A549 (cell line): ENCODE data around the gene HECTD2. TPM values are rescaled to one million over a fixed set of nuclear protein-coding genes. Genes with fewer than 3 reads are reported as not detected.

Experiments
- ATAC-seq, 2 experiments: fragments of 200-7000 bp in 1 of 2; fragments of >200 bp in 1 of 2; cut with Nextera tagmentation in 1 of 2; cut with Tn5 transposase in 1 of 2; 3 replicates each; pipeline versions ENCODE4 v1.8.0 to v1.9.1; 2018 to 2020; ENCODE audit warnings: mild to moderate bottlenecking in 1 of 2, moderate library complexity in 1 of 2
- CTCF ChIA-PET: fragments of 300-600 bp; sonication (Branson Sonifier 250); formaldehyde crosslinking; extraction: SDS; loops from one replicate; lab custom pipeline; 2021; ENCODE audit warnings: antibody characterized with exemption, inconsistent platforms; lab: Yijun Ruan, JAX
- POLR2A ChIA-PET: fragments of 350-600 bp; formaldehyde crosslinking; extraction: SDS; loops from one replicate; lab custom pipeline; 2021; ENCODE audit warnings: antibody characterized with exemption, inconsistent platforms; lab: Yijun Ruan, JAX
- DNase-seq, 2 experiments: peaks; one replicate each; pipeline versions ENCODE4 v3.0.0 to v3.0.0-alpha.2; 2011 to 2016; ENCODE audit warnings: low read depth in 1 of 2, low spot score in 1 of 2
- FAIRE-seq: peaks from 2 replicates; lab custom pipeline; 2011; peaks lifted over from hg19 to GRCh38; lab: Jason Lieb, UNC
- H3K27ac ChIP-seq, 2 experiments: fragments of >200 bp; sonication (Bioruptor Twin); formaldehyde crosslinking; 3 replicates each; pipeline ENCODE4 v1.5.1; 2016 to 2017
- H3K4me1 ChIP-seq: fragments of >200 bp; sonication (Bioruptor Twin); formaldehyde crosslinking; 3 replicates; pipeline ENCODE4 v1.6.1; 2016
- H3K4me2 ChIP-seq: fragments of >200 bp; sonication (Bioruptor Twin); formaldehyde crosslinking; 3 replicates; pipeline ENCODE4 v1.6.1; 2016
- H3K4me3 ChIP-seq: fragments of >200 bp; sonication (Bioruptor Twin); formaldehyde crosslinking; 3 replicates; pipeline ENCODE4 v1.5.1; 2016
- H3K9me3 ChIP-seq: fragments of >200 bp; sonication (Bioruptor Twin); formaldehyde crosslinking; 3 replicates; pipeline ENCODE4 v1.6.1; 2016
- ATOH8 ChIP-seq: fragments of 250-450 bp; sonication (Bioruptor Pico); IDR thresholded peaks from 2 replicates; pipeline ENCODE4 v1.5.0; 2020; ENCODE audit warnings: low read depth, mild to moderate bottlenecking, moderate library complexity
- CBX2 ChIP-seq: fragments of 200-600 bp; sonication (generic); IDR thresholded peaks from 2 replicates; pipeline ENCODE4 v1.6.1; 2016; ENCODE audit warnings: low read depth, mild to moderate bottlenecking, borderline replicate concordance
- CHD2 ChIP-seq: fragments of 150-350 bp; IDR thresholded peaks from 2 replicates; pipeline ENCODE4 v1.6.1; 2014; ENCODE audit warnings: low read length; ENCODE audit not compliant: partially characterized antibody
- EHF ChIP-seq: fragments of 250-450 bp; sonication (Bioruptor Pico); IDR thresholded peaks from 2 replicates; pipeline ENCODE4 v1.5.0; 2020; ENCODE audit warnings: mild to moderate bottlenecking
- EHMT2 ChIP-seq: fragments of 200-600 bp; sonication (generic); IDR thresholded peaks from 2 replicates; pipeline ENCODE4 v1.6.1; 2016; ENCODE audit warnings: antibody characterized with exemption, low read depth, mild to moderate bottlenecking, moderate library complexity
- GATA3 ChIP-seq: IDR thresholded peaks from 2 replicates; pipeline ENCODE4 v1.6.1; 2012; ENCODE audit warnings: borderline replicate concordance
- HOXA7 ChIP-seq: fragments of 250-450 bp; sonication (Bioruptor Pico); IDR thresholded peaks from 2 replicates; pipeline ENCODE4 v1.5.0; 2020; ENCODE audit warnings: mild to moderate bottlenecking, moderate library complexity
- KDM1A ChIP-seq: fragments of 200-600 bp; sonication (generic); IDR thresholded peaks from 2 replicates; pipeline ENCODE4 v1.6.1; 2016; ENCODE audit warnings: low read depth, mild to moderate bottlenecking
- KDM5A ChIP-seq: fragments of 200-600 bp; sonication (generic); IDR thresholded peaks from 2 replicates; pipeline ENCODE4 v1.6.1; 2016; ENCODE audit warnings: antibody characterized with exemption, mild to moderate bottlenecking
- MAZ ChIP-seq: fragments of 150-350 bp; IDR thresholded peaks from 2 replicates; pipeline ENCODE4 v1.6.1; 2014; ENCODE audit warnings: antibody characterized with exemption, low read depth, low read length, borderline replicate concordance
- MYC ChIP-seq: IDR thresholded peaks from 2 replicates; pipeline ENCODE4 v1.6.1; 2012; ENCODE audit warnings: mild to moderate bottlenecking, inconsistent platforms, low read length, improper control_type of control experiment, borderline replicate concordance
- NR3C1 ChIP-seq: fragments of >200 bp; sonication (Bioruptor Twin); formaldehyde crosslinking; IDR thresholded peaks from 3 replicates; pipeline ENCODE4 v1.6.1; 2017
- PBX3 ChIP-seq: IDR thresholded peaks from 2 replicates; pipeline ENCODE4 v1.6.1; 2012
- RAD21 ChIP-seq, 2 experiments: fragments of >200 bp in 1 of 2; sonication (Bioruptor Twin) in 1 of 2; formaldehyde crosslinking in 1 of 2; IDR thresholded peaks in 1 of 2; conservative IDR thresholded peaks in 1 of 2; 2 replicates in 1 of 2; 3 replicates in 1 of 2; pipeline ENCODE4 v1.6.1; 2012 to 2018; ENCODE audit warnings: inconsistent platforms in 1 of 2
- RARB ChIP-seq: fragments of 250-450 bp; sonication (Bioruptor Pico); IDR thresholded peaks from 2 replicates; pipeline ENCODE4 v1.8.0; 2021; ENCODE audit warnings: mild to moderate bottlenecking, moderate library complexity
- SMC3 ChIP-seq: fragments of >200 bp; sonication (Bioruptor Twin); formaldehyde crosslinking; IDR thresholded peaks from 3 replicates; pipeline ENCODE4 v1.6.1; 2018; ENCODE audit warnings: inconsistent platforms
- USF2 ChIP-seq: fragments of 450-650 bp; IDR thresholded peaks from 2 replicates; pipeline ENCODE4 v1.6.1; 2014; ENCODE audit warnings: antibody characterized with exemption
- ZFP36 ChIP-seq: fragments of 450-650 bp; IDR thresholded peaks from 2 replicates; pipeline ENCODE4 v1.6.1; 2014; ENCODE audit warnings: borderline replicate concordance; ENCODE audit not compliant: partially characterized antibody
- ZSCAN20 ChIP-seq: fragments of 250-450 bp; sonication (Bioruptor Pico); IDR thresholded peaks from 2 replicates; pipeline ENCODE4 v1.8.0; 2022; ENCODE audit warnings: mild to moderate bottlenecking, moderate library complexity
- WGBS: methylation state at CpG from one replicate; pipeline ENCODE4 v1.1.6; 2017; ENCODE audit errors: missing lambda C conversion rate; 5-methylcytosine and 5-hydroxymethylcytosine counted together
- polyA plus RNA-seq, 4 experiments: library from polyadenylated mRNA; depleted of rRNA in 3 of 4; stranded (reverse); fragments of >200 nt; fragmentation: RNase III in 1 of 4; extraction: RNeasy Plus Mini Kit Qiagen cat#74134 plus additional on column Dnase treatment in 1 of 4; gene quantifications; 2 replicates in 3 of 4; 3 replicates in 1 of 4; pipeline ENCODE4 v1.2.3, GENCODE V29; 2011 to 2017

HECTD2 gene
- polyA plus RNA-seq, 2 of the 4 experiments (the other 2 are of a cell fraction): 4.1 to 13.9 TPM

- ATAC-seq (no peak), DNase-seq (no peak), FAIRE-seq (no peak)
- POLR2A ChIA-PET: no interaction called here
- TF ChIP-seq CHD2: no peak
- TF ChIP-seq EHF: no peak
- no peak for TF ChIP-seq ZSCAN20 (CRISPR knock-in tag)
- TF ChIP-seq KDM5A: no peak
- no peak for TF ChIP-seq RAD21 (conservative IDR thresholded peaks at IDR 0.05 in 1 of 2, IDR thresholded peaks at IDR 0.05 in 1 of 2)
- no peak for TF ChIP-seq GATA3
- no peak for TF ChIP-seq SMC3
- TF ChIP-seq USF2: no peak
- no peak for TF ChIP-seq HOXA7 (CRISPR knock-in tag)
- no peak for TF ChIP-seq MYC
- TF ChIP-seq ZFP36: no peak
- no peak for TF ChIP-seq CBX2
- no peak for TF ChIP-seq MAZ
- TF ChIP-seq NR3C1: no peak
- CTCF ChIA-PET: interaction anchor here (1.3 to 2.3 kb wide), 4 partner anchors 10 to 82 kb away, joined by 4 to 10 read pairs (median 8); partner anchors contain the start of gene HECTD2
- H3K4me3 ChIP-seq: no peak overlapping the region
- H3K27ac ChIP-seq: no peak overlapping the region
- H3K9me3 ChIP-seq: peaks cover 4% of the 10 kb centered on the region; the same call in 1 of the 3 replicates
- no peak overlapping the region for H3K4me2 ChIP-seq
- WGBS: 44% methylated on average over 3 of the region's 3 CpGs
- H3K4me1 ChIP-seq: no peaks in the 10 kb centered on the region
Observed at GRCh38 chr10:91380873-91381256, 29.3 kb upstream of the HECTD2 start.

- Histone ChIP-seq H3K4me3 (no peak overlapping the region), H3K27ac (no peak overlapping the region), H3K9me3 (peaks cover 4% of the 10 kb centered on the region; the same call in 1 of the 3 replicates), H3K4me1 (no peaks in the 10 kb centered on the region), H3K4me2 (no peak overlapping the region)
- ATAC-seq (no peak), FAIRE-seq (no peak), DNase-seq (no peak)
- ChIA-PET CTCF (interaction anchor here (0.8 to 2.2 kb wide), 4 partner anchors 9 to 84 kb away, joined by 4 to 10 read pairs (median 6); partner anchors contain the start of gene HECTD2), POLR2A (interaction anchor here (1.2 kb wide), 1 partner anchor 71 kb away, joined by 4 read pairs; no protein-coding TSS in a partner anchor)
- WGBS: 81% methylated on average over 9 of the region's 9 CpGs
- TF ChIP-seq EHMT2 (no peak), SMC3 (no peak), ATOH8 (CRISPR knock-in tag) (no peak), RARB (CRISPR knock-in tag) (no peak), KDM1A (no peak), GATA3 (no peak), PBX3 (no peak), RAD21 (conservative IDR thresholded peaks at IDR 0.05 in 1 of 2, IDR thresholded peaks at IDR 0.05 in 1 of 2) (no peak)
Observed at GRCh38 chr10:91381257-91381891, 28.8 kb upstream of the HECTD2 start.
